Upper lobe of left lung (tissue), 4 donors: ENCODE results near the gene TMEM222.

Experiments
- CTCF ChIP-seq, 6 experiments: fragments of 450-650 bp in 4 of 6; fragments of 200-600 bp in 2 of 6; sonication (generic) in 2 of 6; IDR thresholded peaks; one replicate each; pipeline ENCODE4 v1.5.1; 2016 to 2019; ENCODE audit warnings: antibody characterized with exemption in 6 of 6
- EP300 ChIP-seq, 4 donors: sonication (generic); formaldehyde crosslinking; IDR thresholded peaks; one replicate each; pipeline ENCODE4 v1.5.1; 2017; ENCODE audit warnings: antibody characterized with exemption in 4 of 4, control low read depth in 2 of 4
- POLR2A ChIP-seq, 4 donors: fragments of 450-650 bp; IDR thresholded peaks; one replicate each; pipeline ENCODE4 v1.5.1; 2016 to 2017; ENCODE audit warnings: antibody characterized with exemption in 4 of 4, mild to moderate bottlenecking in 2 of 4
- POLR2AphosphoS5 ChIP-seq, 2 donors: sonication (generic); formaldehyde crosslinking; IDR thresholded peaks; one replicate each; pipeline ENCODE4 v1.5.1; 2017; ENCODE audit warnings: antibody characterized with exemption in 2 of 2

- TF ChIP-seq CTCF (IDR thresholded peaks at IDR 0.05): no peak
- no peak for TF ChIP-seq EP300 (IDR thresholded peaks at IDR 0.05)
- TF ChIP-seq POLR2A (IDR thresholded peaks at IDR 0.05): no peak
- TF ChIP-seq POLR2AphosphoS5 (IDR thresholded peaks at IDR 0.05): no peak
These were observed 60.2 kb downstream of the TMEM222 start for GRCh38 chr1:27381969-27382762.
